Nephron (organoid): Measurements from ENCODE around the gene ATXN3L.

Experiments
- H3K27ac Mint-ChIP-seq, 3 experiments: 2 replicates each; pipeline ENCODE4 v1.8.0; 2020; ENCODE audit warnings: mixed read lengths in 3 of 3, mild to moderate bottlenecking in 2 of 3, moderate library complexity in 1 of 3
- H3K27me3 Mint-ChIP-seq: 2 replicates; pipeline ENCODE4 v1.8.0; 2021; ENCODE audit warnings: low read depth, mild to moderate bottlenecking, moderate library complexity, mixed read lengths
- H3K36me3 Mint-ChIP-seq: 2 replicates; pipeline ENCODE4 v1.8.0; 2020; ENCODE audit warnings: low read depth, mixed read lengths
- H3K4me1 Mint-ChIP-seq: 2 replicates; pipeline ENCODE4 v1.8.0; 2020; ENCODE audit warnings: mixed read lengths
- H3K4me3 Mint-ChIP-seq, 3 experiments: 2 replicates each; pipeline ENCODE4 v1.8.0; 2020; ENCODE audit warnings: mild to moderate bottlenecking in 3 of 3, mixed read lengths in 3 of 3, moderate library complexity in 2 of 3
- H3K9me3 Mint-ChIP-seq: 2 replicates; pipeline ENCODE4 v1.8.0; 2020; ENCODE audit warnings: mixed read lengths
- CTCF ChIP-seq, 3 experiments: fragments of 200-600 bp; sonication (generic); IDR thresholded peaks; one replicate each; pipeline ENCODE4 v1.5.0; 2021; ENCODE audit warnings: antibody characterized with exemption in 3 of 3; ENCODE audit not compliant: unreplicated experiment in 3 of 3

The ATXN3L gene

GRCh38 chrX:13270360-13270759 is 49.5 kb downstream of the ATXN3L start:
- TF ChIP-seq CTCF (IDR thresholded peaks at IDR 0.05; ENCODE audit: unreplicated experiment in 3 of 3) = no peak
- Mint-ChIP-seq H3K36me3 (no peaks in the 10 kb centered on the region), H3K4me3 (no peak overlapping the region), H3K4me1 (peaks cover 28% of the 10 kb centered on the region), H3K27ac (no peak overlapping the region), H3K9me3 (peaks cover 6% of the 10 kb centered on the region), H3K27me3 (no peaks in the 10 kb centered on the region)

DNA sequence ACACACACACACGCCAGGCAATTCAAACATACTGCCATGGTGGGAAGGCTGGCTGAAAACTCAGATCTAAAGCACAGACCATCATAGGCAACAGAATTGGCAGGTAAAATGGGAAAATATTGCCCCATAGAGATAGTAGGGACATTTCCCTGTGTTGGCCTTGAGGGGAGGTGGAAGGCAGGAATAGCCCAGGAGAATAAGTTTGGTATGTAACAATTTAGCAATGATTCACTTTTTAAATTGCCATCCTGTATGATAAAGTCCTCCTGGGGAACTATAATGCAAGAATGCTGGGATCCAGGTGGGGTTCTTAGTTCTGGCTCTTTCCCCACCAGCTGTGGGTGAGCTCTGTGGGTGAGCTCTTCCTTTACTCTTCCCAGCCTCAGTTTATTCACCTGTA is 51.0 kb downstream of the ATXN3L start:
- Mint-ChIP-seq H3K27me3 (no peaks in the 10 kb centered on the region), H3K4me1 (peaks cover 16% of the 10 kb centered on the region), H3K36me3 (no peaks in the 10 kb centered on the region), H3K27ac (no peak overlapping the region), H3K9me3 (peaks cover 6% of the 10 kb centered on the region), H3K4me3 (no peak overlapping the region)
- no peak for TF ChIP-seq CTCF (IDR thresholded peaks at IDR 0.05; ENCODE audit: unreplicated experiment in 3 of 3)
